H9 (cell line): ENCODE measurements around the gene TMPRSS9. TPM values are rescaled to one million over a fixed set of nuclear protein-coding genes. Genes with fewer than 3 reads are reported as not detected.

Source experiments
- DNase-seq: peaks from one replicate; pipeline ENCODE4 v3.0.0-alpha.2; 2017
- H2AFZ ChIP-seq: one replicate; pipeline ENCODE4 v1.6.1; 2013; ENCODE audit warnings: mild to moderate bottlenecking, low read length, control low read depth, moderate library complexity
- H2AK5ac ChIP-seq: 2 replicates; pipeline ENCODE4 v1.6.1; 2013; ENCODE audit warnings: low read length, control low read depth, mixed read lengths; ENCODE audit not compliant: insufficient read length
- H2BK120ac ChIP-seq: one replicate; pipeline ENCODE4 v1.6.1; 2013; ENCODE audit warnings: low read depth, mild to moderate bottlenecking, low read length, control low read depth, inconsistent platforms; ENCODE audit not compliant: poor library complexity, severe bottlenecking
- H2BK12ac ChIP-seq: 2 replicates; pipeline ENCODE4 v1.6.1; 2013; ENCODE audit warnings: low read length, control low read depth, mixed read lengths, low read depth; ENCODE audit not compliant: insufficient read length
- H2BK15ac ChIP-seq: 2 replicates; pipeline ENCODE4 v1.6.1; 2013; ENCODE audit warnings: low read depth, low read length, control low read depth
- H2BK20ac ChIP-seq: one replicate; pipeline ENCODE4 v1.6.1; 2013; ENCODE audit warnings: low read depth, mild to moderate bottlenecking, low read length, control low read depth, inconsistent platforms; ENCODE audit not compliant: poor library complexity, severe bottlenecking
- H2BK5ac ChIP-seq: 2 replicates; pipeline ENCODE4 v1.6.1; 2013; ENCODE audit warnings: low read length, control low read depth, mixed read lengths; ENCODE audit not compliant: insufficient read length
- H3K14ac ChIP-seq: 2 replicates; pipeline ENCODE4 v1.6.1; 2013; ENCODE audit warnings: low read length, control low read depth; ENCODE audit not compliant: insufficient read depth
- H3K18ac ChIP-seq: 2 replicates; pipeline ENCODE4 v1.6.1; 2013; ENCODE audit warnings: low read depth, mild to moderate bottlenecking, mixed read lengths, low read length, control low read depth; ENCODE audit not compliant: insufficient read length
- H3K23ac ChIP-seq: 2 replicates; pipeline ENCODE4 v1.6.1; 2013; ENCODE audit warnings: low read length, control low read depth, mixed read lengths, low read depth; ENCODE audit not compliant: insufficient read length
- H3K23me2 ChIP-seq: 2 replicates; pipeline ENCODE4 v1.6.1; 2013; ENCODE audit warnings: low read depth, mild to moderate bottlenecking, mixed read lengths, low read length, control low read depth; ENCODE audit not compliant: insufficient read length, poor library complexity, severe bottlenecking
- H3K27ac ChIP-seq: 2 replicates; pipeline ENCODE4 v1.5.1; 2013; ENCODE audit warnings: low read length, control low read depth, mixed read lengths, low read depth; ENCODE audit not compliant: insufficient read length
- H3K27me3 ChIP-seq: 2 replicates; pipeline ENCODE4 v1.6.1; 2013; ENCODE audit warnings: low read length, control low read depth, inconsistent platforms; ENCODE audit not compliant: insufficient read depth
- H3K4ac ChIP-seq: 2 replicates; pipeline ENCODE4 v1.6.1; 2013; ENCODE audit warnings: low read depth, mild to moderate bottlenecking, control low read depth, inconsistent platforms, low read length, moderate library complexity
- H3K4me1 ChIP-seq: 2 replicates; pipeline ENCODE4 v1.6.1; 2013; ENCODE audit warnings: low read length, control low read depth, inconsistent platforms; ENCODE audit not compliant: insufficient read depth
- H3K4me2 ChIP-seq: 2 replicates; pipeline ENCODE4 v1.6.1; 2013; ENCODE audit warnings: low read length, control low read depth, mixed read lengths; ENCODE audit not compliant: insufficient read length, insufficient read depth
- H3K56ac ChIP-seq: 2 replicates; pipeline ENCODE4 v1.6.1; 2013; ENCODE audit warnings: low read depth, mild to moderate bottlenecking, mixed read lengths, low read length, control low read depth; ENCODE audit not compliant: insufficient read length
- H3K79me1 ChIP-seq: 2 replicates; pipeline ENCODE4 v1.6.1; 2013; ENCODE audit warnings: low read depth, mild to moderate bottlenecking, moderate library complexity, low read length, control low read depth, inconsistent platforms; ENCODE audit not compliant: insufficient read depth, poor library complexity, severe bottlenecking
- H3K79me2 ChIP-seq: 2 replicates; pipeline ENCODE4 v1.6.1; 2013; ENCODE audit warnings: low read length, control low read depth, inconsistent platforms; ENCODE audit not compliant: insufficient read depth
- H3K9ac ChIP-seq: 2 replicates; pipeline ENCODE4 v1.6.1; 2013; ENCODE audit warnings: low read length, control low read depth, mixed read lengths; ENCODE audit not compliant: insufficient read length; ENCODE audit errors: extremely low read depth
- H3K9me3 ChIP-seq: one replicate; pipeline ENCODE4 v1.6.1; 2013; ENCODE audit warnings: low read depth, low read length, inconsistent platforms; ENCODE audit not compliant: control insufficient read depth
- H3T11ph ChIP-seq: one replicate; pipeline ENCODE4 v1.6.1; 2013; ENCODE audit warnings: mild to moderate bottlenecking, low read length, control low read depth, inconsistent platforms
- H4K20me1 ChIP-seq: one replicate; pipeline ENCODE4 v1.6.1; 2013; ENCODE audit not compliant: control insufficient read depth, insufficient read length, insufficient read depth
- H4K5ac ChIP-seq: 2 replicates; pipeline ENCODE4 v1.6.1; 2013; ENCODE audit warnings: low read depth, mild to moderate bottlenecking, mixed read lengths, low read length, control low read depth; ENCODE audit not compliant: insufficient read length
- H4K8ac ChIP-seq: replicated peaks from 2 replicates; pipeline ENCODE4 v1.6.1; 2013; ENCODE audit warnings: low read length, control low read depth, mixed read lengths, low read depth; ENCODE audit not compliant: insufficient read length
- H4K91ac ChIP-seq: 2 replicates; pipeline ENCODE4 v1.6.1; 2013; ENCODE audit warnings: low read depth, mild to moderate bottlenecking, moderate library complexity, mixed read lengths, low read length, control low read depth; ENCODE audit not compliant: insufficient read length
- H3K27ac Mint-ChIP-seq, 3 experiments: 2 replicates in 2 of 3; 3 replicates in 1 of 3; pipeline ENCODE4 v1.8.0; 2020 to 2021; ENCODE audit warnings: mixed read lengths in 3 of 3, mild to moderate bottlenecking in 1 of 3, moderate library complexity in 1 of 3
- H3K27me3 Mint-ChIP-seq: 2 replicates; pipeline ENCODE4 v1.8.0; 2021; ENCODE audit warnings: low read depth, mild to moderate bottlenecking, moderate library complexity, mixed read lengths
- H3K36me3 Mint-ChIP-seq, 3 experiments: 2 replicates in 2 of 3; 3 replicates in 1 of 3; pipeline ENCODE4 v1.8.0; 2020 to 2021; ENCODE audit warnings: low read depth in 3 of 3, mixed read lengths in 3 of 3; ENCODE audit not compliant: insufficient read depth in 1 of 3
- H3K4me1 Mint-ChIP-seq, 2 experiments: 2 replicates each; pipeline ENCODE4 v1.8.0; 2020; ENCODE audit warnings: mixed read lengths in 2 of 2
- H3K4me3 Mint-ChIP-seq, 2 experiments: 2 replicates in 1 of 2; 3 replicates in 1 of 2; pipeline ENCODE4 v1.8.0; 2020 to 2021; ENCODE audit warnings: mild to moderate bottlenecking in 2 of 2, mixed read lengths in 2 of 2, moderate library complexity in 1 of 2
- H3K9me3 Mint-ChIP-seq, 2 experiments: 2 replicates in 1 of 2; 3 replicates in 1 of 2; pipeline ENCODE4 v1.8.0; 2020; ENCODE audit warnings: mild to moderate bottlenecking in 2 of 2, mixed read lengths in 2 of 2, moderate library complexity in 1 of 2
- CTCF ChIP-seq: fragments of 200-600 bp; sonication (generic); conservative IDR thresholded peaks from 3 replicates; pipeline ENCODE4 v1.8.0; 2021; ENCODE audit warnings: antibody characterized with exemption, mild to moderate bottlenecking
- WGBS: extraction: QIAGEN DNeasy Blood & Tissue Kit; methylation state at CpG from one replicate; pipeline ENCODE4 v1.1.7; 2013; ENCODE audit warnings: missing lambda C conversion rate, low lambda C conversion rate, mixed read lengths; ENCODE audit not compliant: insufficient read length; ENCODE audit errors: extremely low coverage; 5-methylcytosine and 5-hydroxymethylcytosine counted together
- total RNA-seq: library from RNA; stranded (reverse); gene quantifications from 2 replicates; pipeline ENCODE4 v1.2.1, GENCODE V29; 2021

TMPRSS9 gene
- total RNA-seq, 1 experiment from 2014 or later: 0.24 TPM

GRCh38 chr19:2338055-2338615 is 21.9 kb upstream of the TMPRSS9 start:
- H3K4ac ChIP-seq: no peak overlapping the region
- no peak overlapping the region for H3T11ph ChIP-seq
- no peaks in the 10 kb centered on the region for H3K9me3 ChIP-seq
- no peak overlapping the region for H2BK120ac ChIP-seq
- no peak for DNase-seq
- H4K91ac ChIP-seq: no peak overlapping the region
- Mint-ChIP-seq H3K9me3 (peaks cover 3 to 6% of the 10 kb centered on the region in 2 experiments; a peak in 4 of 5 replicates), H3K27ac (no peak overlapping the region), H3K27me3 (no peaks in the 10 kb centered on the region), H3K36me3 (peaks cover 5 to 26% (median 13%) of the 10 kb centered on the region in 3 experiments; a peak in 6 of 7 replicates), H3K4me3 (no peak overlapping the region), H3K4me1 (peaks cover 0 to 13% of the 10 kb centered on the region in 2 experiments; a peak in 2 of 4 replicates)
- H3K23ac ChIP-seq: no peak overlapping the region
- no peak for TF ChIP-seq CTCF
- H3K79me2 ChIP-seq: peaks cover 3% of the 10 kb centered on the region; the same call in 1 of the 2 replicates
- H3K56ac ChIP-seq: no peak overlapping the region
- no peak overlapping the region for H3K9ac ChIP-seq
- H3K79me1 ChIP-seq: peaks cover 2% of the 10 kb centered on the region
- no peaks in the 10 kb centered on the region for H3K4me1 ChIP-seq
- no peak overlapping the region for H2AFZ ChIP-seq
- no peak overlapping the region for H2AK5ac ChIP-seq
- H2BK12ac ChIP-seq: no peak overlapping the region
- no peak overlapping the region for H3K18ac ChIP-seq
- H2BK20ac ChIP-seq: no peak overlapping the region
- no CpG with 5 or more reads among the region's 21 CpGs for WGBS
- no peak overlapping the region for H2BK5ac ChIP-seq
- no peak overlapping the region for H3K14ac ChIP-seq
- no peak overlapping the region for H3K4me2 ChIP-seq
- no peaks in the 10 kb centered on the region for H3K27me3 ChIP-seq
- H4K20me1 ChIP-seq: no peaks in the 10 kb centered on the region
- H3K27ac ChIP-seq: no peak overlapping the region
- no peak overlapping the region for H4K8ac ChIP-seq
- no peaks in the 10 kb centered on the region for H3K23me2 ChIP-seq
- H2BK15ac ChIP-seq: no peak overlapping the region
- no peak overlapping the region for H4K5ac ChIP-seq
